ENCODE results near the gene CATSPERZ. TPM values are rescaled to one million over a fixed set of nuclear protein-coding genes. Genes with fewer than 3 reads are reported as not detected.

Gene CATSPERZ
- total RNA-seq, 1 donor from 2014 or later, result not detected

DNA sequence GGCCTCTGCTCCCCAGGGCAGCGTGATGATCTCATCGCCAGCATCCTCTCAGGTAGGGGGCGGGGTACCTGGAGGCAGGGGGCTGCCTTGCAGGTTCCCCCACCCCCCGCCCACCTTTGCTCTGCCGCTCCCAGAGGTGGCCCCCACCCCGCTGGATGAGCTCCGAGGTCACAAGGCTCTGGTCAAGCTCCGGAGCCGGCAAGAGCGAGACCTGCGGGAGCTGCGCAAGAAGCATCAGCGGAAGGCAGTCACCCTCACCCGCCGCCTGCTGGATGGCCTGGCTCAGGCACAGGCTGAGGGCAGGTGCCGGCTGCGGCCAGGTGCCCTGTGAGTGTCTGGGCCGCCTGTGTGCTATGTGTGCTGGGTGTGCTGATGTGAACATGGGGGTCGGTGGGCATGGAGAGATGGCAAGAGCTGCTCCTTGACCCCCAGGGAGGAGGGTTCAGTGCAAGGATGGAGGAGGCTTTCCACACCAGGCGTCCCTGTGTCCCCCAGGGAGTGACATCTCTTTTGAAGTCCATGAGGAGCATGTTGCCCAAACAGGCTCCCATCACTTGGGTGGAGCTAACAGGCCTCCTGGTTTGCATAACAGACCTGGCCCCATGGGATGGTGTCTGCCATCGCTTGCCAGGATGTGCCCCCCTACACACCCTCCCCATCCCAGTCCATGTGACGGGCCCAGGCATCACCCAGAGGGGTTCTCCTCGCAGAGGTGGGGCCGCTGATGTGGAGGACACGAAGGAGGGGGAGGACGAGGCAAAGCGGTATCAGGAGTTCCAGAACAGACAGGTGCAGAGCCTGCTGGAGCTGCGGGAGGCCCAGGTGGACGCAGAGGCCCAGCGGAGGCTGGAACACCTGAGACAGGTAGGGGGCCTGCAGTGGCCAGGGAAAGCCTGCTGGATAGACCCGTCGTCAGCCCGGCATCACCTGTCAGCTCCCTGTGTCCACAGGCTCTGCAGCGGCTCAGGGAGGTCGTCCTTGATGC lies 34.7 kb upstream of the CATSPERZ start:
- Histone ChIP-seq H3K9me3 (no peaks in the 10 kb centered on the region), H3K27me3 (ENCODE audit: low read depth) (no peaks in the 10 kb centered on the region), H3K27ac (no peak overlapping the region), H3K4me3 (no peak overlapping the region), H3K4me1 (peaks cover 25% of the 10 kb centered on the region), H3K36me3 (peaks cover 65% of the 10 kb centered on the region)
- TF ChIP-seq, protein P1, sequence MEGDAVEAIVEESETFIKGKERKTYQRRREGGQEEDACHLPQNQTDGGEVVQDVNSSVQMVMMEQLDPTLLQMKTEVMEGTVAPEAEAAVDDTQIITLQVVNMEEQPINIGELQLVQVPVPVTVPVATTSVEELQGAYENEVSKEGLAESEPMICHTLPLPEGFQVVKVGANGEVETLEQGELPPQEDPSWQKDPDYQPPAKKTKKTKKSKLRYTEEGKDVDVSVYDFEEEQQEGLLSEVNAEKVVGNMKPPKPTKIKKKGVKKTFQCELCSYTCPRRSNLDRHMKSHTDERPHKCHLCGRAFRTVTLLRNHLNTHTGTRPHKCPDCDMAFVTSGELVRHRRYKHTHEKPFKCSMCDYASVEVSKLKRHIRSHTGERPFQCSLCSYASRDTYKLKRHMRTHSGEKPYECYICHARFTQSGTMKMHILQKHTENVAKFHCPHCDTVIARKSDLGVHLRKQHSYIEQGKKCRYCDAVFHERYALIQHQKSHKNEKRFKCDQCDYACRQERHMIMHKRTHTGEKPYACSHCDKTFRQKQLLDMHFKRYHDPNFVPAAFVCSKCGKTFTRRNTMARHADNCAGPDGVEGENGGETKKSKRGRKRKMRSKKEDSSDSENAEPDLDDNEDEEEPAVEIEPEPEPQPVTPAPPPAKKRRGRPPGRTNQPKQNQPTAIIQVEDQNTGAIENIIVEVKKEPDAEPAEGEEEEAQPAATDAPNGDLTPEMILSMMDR (IDR thresholded peaks at IDR 0.05), result no peak
- DNase-seq (no peak), ATAC-seq (no peak)
- intact Hi-C loops (cut with DNase I), result no loop called here

DNA sequence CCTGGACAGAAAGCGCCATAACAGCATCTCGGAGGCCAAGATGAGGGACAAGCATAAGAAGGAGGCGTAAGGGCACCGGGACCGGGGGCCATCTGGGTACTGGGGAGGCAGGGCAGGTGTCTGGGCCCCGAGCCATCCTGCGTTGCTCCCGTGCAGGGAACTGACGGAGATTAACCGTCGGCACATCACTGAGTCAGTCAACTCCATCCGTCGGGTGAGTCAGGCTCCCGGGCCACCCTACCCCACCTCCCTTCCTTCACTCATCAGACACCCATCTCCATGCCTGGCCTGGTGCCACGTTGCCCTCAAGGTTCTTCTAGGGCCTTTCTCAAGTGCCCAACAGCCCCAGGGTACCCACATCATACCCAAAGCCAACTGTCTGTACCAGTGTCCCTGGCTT lies 33.8 kb upstream of the CATSPERZ start:
- no peak for DNase-seq
- ATAC-seq, result no peak
- H3K4me1 ChIP-seq, result peaks cover 25% of the 10 kb centered on the region
- H3K27me3 ChIP-seq (ENCODE audit: low read depth), result no peaks in the 10 kb centered on the region
- intact Hi-C loops (cut with DNase I), result no loop called here
- TF ChIP-seq, protein P1 (IDR thresholded peaks at IDR 0.05), result no peak
- no peaks in the 10 kb centered on the region for H3K9me3 ChIP-seq
- H3K36me3 ChIP-seq, result peaks cover 60% of the 10 kb centered on the region
- no peak overlapping the region for H3K4me3 ChIP-seq
- H3K27ac ChIP-seq, result no peak overlapping the region

DNA sequence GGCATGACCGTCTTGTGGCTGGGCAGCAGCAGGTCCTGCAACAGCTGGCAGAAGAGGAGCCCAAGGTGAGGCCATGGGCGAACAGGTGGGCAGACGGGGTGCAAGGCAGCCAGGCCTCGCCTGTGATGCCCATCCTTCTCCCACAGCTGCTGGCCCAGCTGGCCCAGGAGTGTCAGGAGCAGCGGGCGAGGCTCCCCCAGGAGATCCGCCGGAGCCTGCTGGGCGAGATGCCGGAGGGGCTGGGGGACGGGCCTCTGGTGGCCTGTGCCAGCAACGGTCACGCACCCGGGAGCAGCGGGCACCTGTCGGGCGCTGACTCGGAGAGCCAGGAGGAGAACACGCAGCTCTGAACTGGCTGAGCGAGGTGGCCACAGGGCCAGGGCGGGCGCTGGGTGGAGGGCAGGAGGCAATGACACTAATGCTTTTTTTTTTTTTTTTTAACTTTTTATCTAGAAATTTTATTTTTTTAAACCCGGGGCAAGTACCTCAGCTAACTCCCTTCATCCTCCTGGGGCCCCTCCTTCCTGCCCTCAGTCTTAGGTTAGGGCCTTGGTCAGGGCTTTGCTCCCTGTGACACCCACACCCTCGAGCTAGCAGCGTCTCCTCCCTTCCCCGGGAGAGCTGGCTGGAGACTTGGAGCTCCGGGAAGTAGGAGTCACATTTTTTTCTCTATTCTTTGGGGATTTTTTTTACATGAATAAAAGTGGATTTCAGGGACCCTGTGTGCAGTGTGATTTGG lies 32.8 kb upstream of the CATSPERZ start:
- DNase-seq, result no peak
- TF ChIP-seq, protein P1 (IDR thresholded peaks at IDR 0.05), result no peak
- intact Hi-C loops (cut with DNase I), result no loop called here
- Histone ChIP-seq H3K36me3 (peaks cover 50% of the 10 kb centered on the region), H3K4me3 (peak overlapping the region; percentile 95), H3K9me3 (no peaks in the 10 kb centered on the region), H3K27me3 (ENCODE audit: low read depth) (no peaks in the 10 kb centered on the region), H3K27ac (peak overlapping the region; percentile 99), H3K4me1 (peaks cover 35% of the 10 kb centered on the region)
- no peak for ATAC-seq

DNA sequence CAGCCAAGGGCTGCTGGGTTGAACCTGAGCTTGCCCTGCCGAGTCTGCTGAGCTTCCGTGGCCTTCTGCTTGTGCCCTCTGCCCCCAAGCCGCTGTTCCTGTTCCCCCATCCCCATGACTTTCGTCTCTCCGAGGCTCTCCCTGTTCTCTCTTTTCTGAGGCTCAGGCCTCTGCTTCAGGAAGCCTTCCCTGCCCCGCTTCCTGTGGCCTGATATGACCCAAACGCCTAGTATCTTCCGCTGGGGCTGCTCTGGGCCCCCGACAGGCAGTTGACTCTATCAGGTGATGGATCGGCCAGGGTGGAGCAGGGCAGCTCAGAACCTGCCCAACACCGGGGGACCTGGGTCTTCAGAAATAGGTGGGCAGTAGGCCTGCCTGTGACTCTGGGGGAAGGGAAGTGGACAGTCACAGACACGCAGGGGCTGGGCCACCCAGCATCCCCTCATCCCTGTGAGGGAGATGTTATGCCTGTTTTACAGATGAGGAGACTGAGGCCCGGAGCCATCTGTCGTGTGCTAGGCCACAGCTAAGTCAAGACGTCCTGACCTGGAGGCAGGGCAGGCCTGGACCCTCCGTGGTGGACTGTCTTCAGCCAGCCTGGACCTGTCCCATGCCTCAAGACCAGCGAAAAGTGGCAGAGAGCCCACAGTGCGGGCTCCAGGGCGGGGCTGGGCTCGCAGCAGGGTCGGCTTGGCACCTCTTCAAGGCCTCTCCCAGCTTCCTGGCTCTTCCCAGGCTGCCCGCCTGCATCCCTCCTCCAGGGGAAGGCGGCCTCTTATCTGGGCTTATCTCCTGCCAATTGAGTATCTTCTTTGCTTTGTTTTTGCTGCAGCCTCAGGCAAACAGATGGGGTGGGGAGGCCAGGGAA lies 31.9 kb upstream of the CATSPERZ start:
- DNase-seq (peak; percentile 72), ATAC-seq (no peak)
- Histone ChIP-seq H3K27ac (peak overlapping the region; percentile 99), H3K36me3 (peaks cover 41% of the 10 kb centered on the region), H3K4me1 (peaks cover 40% of the 10 kb centered on the region), H3K9me3 (no peaks in the 10 kb centered on the region), H3K4me3 (peak overlapping the region; percentile 95), H3K27me3 (ENCODE audit: low read depth) (no peaks in the 10 kb centered on the region)
- intact Hi-C loops (cut with DNase I), result no loop called here
- TF ChIP-seq, protein P1 (IDR thresholded peaks at IDR 0.05), result no peak
